ENCODE measurements around the gene SNX15. TPM values are rescaled to one million over a fixed set of nuclear protein-coding genes. Genes with fewer than 3 reads are reported as not detected.

The SNX15 gene
- polyA plus RNA-seq, 1 experiment, result 8.0 TPM

GRCh38 chr11:65043881-65044501 is 16.8 kb downstream of the SNX15 start:
- POLR2A ChIA-PET, result no interaction called here
- CTCF ChIA-PET, result no interaction called here

DNA sequence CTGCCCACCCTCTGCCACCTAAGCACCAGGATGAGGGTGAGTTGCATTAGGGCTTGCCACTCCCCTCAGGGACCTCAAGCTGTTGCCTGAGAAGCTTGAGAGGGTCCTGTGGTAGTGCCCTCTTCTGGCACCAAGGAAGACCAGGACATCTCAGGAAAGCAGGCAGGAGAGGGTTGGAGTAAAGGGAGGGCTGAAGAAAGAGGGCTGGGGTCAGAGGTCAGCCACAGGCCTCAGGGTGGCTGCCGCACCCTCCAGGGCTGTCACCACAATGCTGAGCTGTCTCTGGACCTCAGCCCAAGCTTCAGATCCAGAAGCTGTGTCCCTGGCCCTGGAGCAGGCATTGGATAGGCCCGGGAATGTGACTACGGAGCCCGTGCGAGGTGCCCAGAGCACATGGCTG is 17.8 kb downstream of the SNX15 start:
- no peaks in the 10 kb centered on the region for H3K27me3 ChIP-seq (ENCODE audit: control insufficient read depth, insufficient read depth, low read length)
- CTCF ChIA-PET, result no interaction called here
- TF ChIP-seq CTCF (IDR thresholded peaks at IDR 0.05; ENCODE audit: low read depth, low read length), result no peak
- no peak overlapping the region for H3K27ac ChIP-seq (ENCODE audit: low read depth, low read length)
- no peaks in the 10 kb centered on the region; the same call in 1 of the 2 replicates for H3K9me3 ChIP-seq (ENCODE audit: control insufficient read depth, insufficient read depth, low read length)
- H3K4me3 ChIP-seq (ENCODE audit: low read depth, low read length), result no peak overlapping the region
- DNase-seq (ENCODE audit: low read depth, low spot score), result no peak
- POLR2A ChIA-PET, result no interaction called here

More at GRCh38 chr11:65043881-65044501, 16.8 kb downstream of the SNX15 start:
- H3K4me3 ChIP-seq (ENCODE audit: low read depth, low read length), result no peak overlapping the region
- DNase-seq (ENCODE audit: low read depth, low spot score), result no peak
- TF ChIP-seq CTCF (IDR thresholded peaks at IDR 0.05; ENCODE audit: low read depth, low read length), result no peak
- no peaks in the 10 kb centered on the region; the same call in 1 of the 2 replicates for H3K9me3 ChIP-seq (ENCODE audit: control insufficient read depth, insufficient read depth, low read length)
- H3K27me3 ChIP-seq (ENCODE audit: control insufficient read depth, insufficient read depth, low read length), result no peaks in the 10 kb centered on the region
- H3K27ac ChIP-seq (ENCODE audit: low read depth, low read length), result no peak overlapping the region

- TF ChIP-seq CTCF (IDR thresholded peaks at IDR 0.05; ENCODE audit: low read depth, low read length), result no peak
- ChIA-PET POLR2A (no interaction called here), CTCF (no interaction called here)
- Histone ChIP-seq H3K27me3 (ENCODE audit: control insufficient read depth, insufficient read depth, low read length) (no peaks in the 10 kb centered on the region), H3K9me3 (ENCODE audit: control insufficient read depth, insufficient read depth, low read length) (no peaks in the 10 kb centered on the region; the same call in 1 of the 2 replicates), H3K27ac (ENCODE audit: low read depth, low read length) (no peak overlapping the region), H3K4me3 (ENCODE audit: low read depth, low read length) (no peak overlapping the region)
- no peak for DNase-seq (ENCODE audit: low read depth, low spot score)
Observed at GRCh38 chr11:65045728-65046127, 18.5 kb downstream of the SNX15 start.

GRCh38 chr11:65047581-65048422 is 20.6 kb downstream of the SNX15 start:
- CTCF ChIA-PET, result no interaction called here
- POLR2A ChIA-PET, result no interaction called here
- Histone ChIP-seq H3K27ac (ENCODE audit: low read depth, low read length) (no peak overlapping the region), H3K9me3 (ENCODE audit: control insufficient read depth, insufficient read depth, low read length) (no peaks in the 10 kb centered on the region; the same call in 1 of the 2 replicates), H3K4me3 (ENCODE audit: low read depth, low read length) (peak overlapping the region; percentile 47), H3K27me3 (ENCODE audit: control insufficient read depth, insufficient read depth, low read length) (peaks cover 3% of the 10 kb centered on the region)
- DNase-seq (ENCODE audit: low read depth, low spot score), result no peak
- TF ChIP-seq CTCF (IDR thresholded peaks at IDR 0.05; ENCODE audit: low read depth, low read length), result no peak

GRCh38 chr11:65051398-65051858 is 24.2 kb downstream of the SNX15 start:
- Histone ChIP-seq H3K4me3 (ENCODE audit: low read depth, low read length) (no peak overlapping the region), H3K9me3 (ENCODE audit: control insufficient read depth, insufficient read depth, low read length) (no peaks in the 10 kb centered on the region; the same call in 1 of the 2 replicates), H3K27ac (ENCODE audit: low read depth, low read length) (no peak overlapping the region), H3K27me3 (ENCODE audit: control insufficient read depth, insufficient read depth, low read length) (peaks cover 8% of the 10 kb centered on the region)
- POLR2A ChIA-PET, result no interaction called here
- TF ChIP-seq CTCF (IDR thresholded peaks at IDR 0.05; ENCODE audit: low read depth, low read length), result no peak
- CTCF ChIA-PET, result interaction anchor here (0.7 kb wide), 1 partner anchor 43 kb away, joined by 13 read pairs; no protein-coding TSS in a partner anchor
- DNase-seq (ENCODE audit: low read depth, low spot score), result no peak

Data from AG04450 (cell line).